H1 (cell line): ENCODE measurements around the gene SEMA3E. TPM values are rescaled to one million over a fixed set of nuclear protein-coding genes. Genes with fewer than 3 reads are reported as not detected.

Source experiments
- KDM5A ChIP-seq: fragments of 200-600 bp; IDR thresholded peaks from 2 replicates; pipeline ENCODE4 v1.7.1; 2012; ENCODE audit warnings: mild to moderate bottlenecking, low read length, inconsistent platforms, mixed read lengths
- MAX ChIP-seq: IDR thresholded peaks from 2 replicates; pipeline ENCODE4 v1.6.1; 2012; ENCODE audit warnings: inconsistent platforms
- polyA plus RNA-seq, 7 experiments: library from polyadenylated mRNA; depleted of rRNA in 3 of 7; stranded (reverse) in 5 of 7; unstranded in 2 of 7; fragments of >200 nt in 5 of 7; fragments of 200-250 nt in 2 of 7; gene quantifications; 1 replicate in 5 of 7; 2 replicates in 1 of 7; 4 replicates in 1 of 7; pipeline versions ENCODE4 v1.2.1 to v1.2.3, GENCODE V29; 2011 to 2013; ENCODE audit warnings: missing spikeins in 2 of 7, mixed read lengths in 2 of 7
- total RNA-seq: library from RNA; stranded (reverse); fragmentation: NEBNext Ultra II Directional; extraction: Animal tissue kit (Norgen Biotek cat#: 25700); gene quantifications from 2 replicates; pipeline ENCODE4 v1.2.1, GENCODE V29; 2021

Gene SEMA3E
- total and polyA plus RNA-seq, 2 of the 8 experiments (the other 6 are each of a cell fraction or from before 2014, with no cell fraction given): 0.93 to 0.94 TPM

- no peak for TF ChIP-seq MAX
- TF ChIP-seq KDM5A: no peak
Measured at GRCh38 chr7:83695128-83695960, 46.4 kb upstream of the SEMA3E start (continued).
